ENCODE results near the gene PLEKHM1.
"Not testable (repeated sequence)": the region's sequence is repeated elsewhere in the genome, so short reads cannot be mapped to it uniquely, and the experiment has no call there.

The PLEKHM1 gene

GRCh38 chr17:45490615-45491433, at the start of gene PLEKHM1:
Gene PLEKHM1 (minus strand): TSS chr17:45490721. CDS start chr17:45482484, 8,237 bp downstream.
- DNase-seq (ENCODE audit: extremely low read depth, low read depth): peak; percentile 42

- DNase-seq (ENCODE audit: extremely low read depth, low read depth): not testable (repeated sequence)
Measured at GRCh38 chr17:45538168-45538567, 47.6 kb upstream of the PLEKHM1 start.

- DNase-seq (ENCODE audit: extremely low read depth, low read depth): not testable (repeated sequence)
Measured at GRCh38 chr17:45506072-45506471, 15.6 kb upstream of the PLEKHM1 start.

- not testable (repeated sequence) for DNase-seq (ENCODE audit: extremely low read depth, low read depth)
Measured at GRCh38 chr17:45505183-45505582, 14.7 kb upstream of the PLEKHM1 start.

GRCh38 chr17:45501092-45501707, 10.7 kb upstream of the PLEKHM1 start:
- not testable (repeated sequence) for DNase-seq (ENCODE audit: extremely low read depth, low read depth)
- peak; percentile 16 for TF ChIP-seq CTCF (IDR thresholded peaks at IDR 0.05; ENCODE audit: low read depth, low read length)

- DNase-seq (ENCODE audit: extremely low read depth, low read depth): not testable (repeated sequence)
Measured at GRCh38 chr17:45500478-45500877, 10.0 kb upstream of the PLEKHM1 start.

- DNase-seq (ENCODE audit: extremely low read depth, low read depth): not testable (repeated sequence)
Measured at GRCh38 chr17:45499208-45499607, 8.7 kb upstream of the PLEKHM1 start.

GRCh38 chr17:45498377-45498776, 7.9 kb upstream of the PLEKHM1 start:
- not testable (repeated sequence) for DNase-seq (ENCODE audit: extremely low read depth, low read depth)

GRCh38 chr17:45497449-45497848, 6.9 kb upstream of the PLEKHM1 start:
- not testable (repeated sequence) for DNase-seq (ENCODE audit: extremely low read depth, low read depth)

GRCh38 chr17:45496507-45496906, 6.0 kb upstream of the PLEKHM1 start:
- DNase-seq (ENCODE audit: extremely low read depth, low read depth): not testable (repeated sequence)

- DNase-seq (ENCODE audit: extremely low read depth, low read depth): not testable (repeated sequence)
Measured at GRCh38 chr17:45494556-45494955, 4.0 kb upstream of the PLEKHM1 start.

GRCh38 chr17:45492156-45492555, 1.6 kb upstream of the PLEKHM1 start:
- DNase-seq (ENCODE audit: extremely low read depth, low read depth): not testable (repeated sequence)

- DNase-seq (ENCODE audit: extremely low read depth, low read depth): not testable (repeated sequence)
Measured at GRCh38 chr17:45490198-45490597, 323 bp downstream of the PLEKHM1 start.

- DNase-seq (ENCODE audit: extremely low read depth, low read depth): peak; percentile 59
Measured at GRCh38 chr17:45487704-45488103, 2.8 kb downstream of the PLEKHM1 start.

GRCh38 chr17:45483591-45484216, 6.8 kb downstream of the PLEKHM1 start:
- DNase-seq (ENCODE audit: extremely low read depth, low read depth): not testable (repeated sequence)

GRCh38 chr17:45483177-45483576, 7.3 kb downstream of the PLEKHM1 start:
- not testable (repeated sequence) for DNase-seq (ENCODE audit: extremely low read depth, low read depth)

- DNase-seq (ENCODE audit: extremely low read depth, low read depth): not testable (repeated sequence)
Measured at GRCh38 chr17:45482317-45482716, 8.2 kb downstream of the PLEKHM1 start.

GRCh38 chr17:45475436-45475835, 15.1 kb downstream of the PLEKHM1 start:
- not testable (repeated sequence) for DNase-seq (ENCODE audit: extremely low read depth, low read depth)

- not testable (repeated sequence) for DNase-seq (ENCODE audit: extremely low read depth, low read depth)
Measured at GRCh38 chr17:45472249-45472648, 18.3 kb downstream of the PLEKHM1 start.

GRCh38 chr17:45469204-45469563, 21.3 kb downstream of the PLEKHM1 start:
- not testable (repeated sequence) for DNase-seq (ENCODE audit: extremely low read depth, low read depth)
